Suprapubic skin (tissue), 4 donors: ENCODE measurements around the gene MANF. TPM values are rescaled to one million over a fixed set of nuclear protein-coding genes. Genes with fewer than 3 reads are reported as not detected.

Source experiments
- DNase-seq, 2 donors: peaks; one replicate each; pipeline ENCODE4 v3.0.0-alpha.2; 2019; ENCODE audit warnings: low spot score in 2 of 2
- H3K27ac ChIP-seq: fragments of 200-600 bp; sonication (generic); one replicate; pipeline ENCODE4 v1.5.1; 2019
- H3K27me3 ChIP-seq: fragments of 200-600 bp; sonication (generic); one replicate; pipeline ENCODE4 v1.5.1; 2019
- H3K36me3 ChIP-seq: fragments of 200-600 bp; sonication (generic); one replicate; pipeline ENCODE4 v1.5.1; 2019
- H3K4me1 ChIP-seq: fragments of 200-600 bp; sonication (generic); one replicate; pipeline ENCODE4 v1.5.1; 2019
- H3K4me3 ChIP-seq: fragments of 200-600 bp; sonication (generic); one replicate; pipeline ENCODE4 v1.5.1; 2019; ENCODE audit warnings: mild to moderate bottlenecking
- H3K9me3 ChIP-seq: fragments of 200-600 bp; sonication (generic); one replicate; pipeline ENCODE4 v1.5.1; 2019
- CTCF ChIP-seq, 2 donors: fragments of 200-600 bp in 1 of 2; fragments of 450-650 bp in 1 of 2; sonication (generic) in 1 of 2; IDR thresholded peaks; one replicate each; pipeline ENCODE4 v1.5.1; 2016 to 2019; ENCODE audit warnings: antibody characterized with exemption in 2 of 2, mild to moderate bottlenecking in 1 of 2, moderate library complexity in 1 of 2
- EP300 ChIP-seq: sonication (generic); formaldehyde crosslinking; IDR thresholded peaks from one replicate; pipeline ENCODE4 v1.6.1; 2017; ENCODE audit warnings: antibody characterized with exemption
- POLR2A ChIP-seq, 2 donors: fragments of 450-650 bp; IDR thresholded peaks; one replicate each; pipeline ENCODE4 v1.6.1; 2017; ENCODE audit warnings: antibody characterized with exemption in 2 of 2, mild to moderate bottlenecking in 2 of 2, moderate library complexity in 2 of 2
- POLR2AphosphoS5 ChIP-seq, 3 donors: sonication (generic); formaldehyde crosslinking; IDR thresholded peaks; one replicate each; pipeline ENCODE4 v1.6.1; 2017; ENCODE audit warnings: antibody characterized with exemption in 3 of 3
- WGBS: methylation state at CpG from one replicate; pipeline ENCODE4 v1.1.5; 2018; 5-methylcytosine and 5-hydroxymethylcytosine counted together
- total RNA-seq, 4 donors: library from RNA; depleted of rRNA; stranded (reverse); fragments of >200 nt; gene quantifications; one replicate each; pipeline ENCODE4 v1.1.0, GENCODE V29; 2016

Gene MANF
- total RNA-seq: 10 to 100 TPM; 21.7 to 64.0 (median 52.8) TPM

- Histone ChIP-seq H3K9me3 (no peaks in the 10 kb centered on the region), H3K4me3 (peak within 1 kb of the TSS; percentile 75), H3K27ac (peak within 1 kb of the TSS; percentile 85), H3K36me3 (peaks cover 15% of the 10 kb centered on the region), H3K27me3 (no peaks in the 10 kb centered on the region), H3K4me1 (peaks cover 54% of the 10 kb centered on the region)
- 1% methylated on average over 16 of the region's 65 CpGs for WGBS
- TF ChIP-seq POLR2A (IDR thresholded peaks at IDR 0.05) (peak; percentile 7 to 51), POLR2AphosphoS5 (IDR thresholded peaks at IDR 0.05) (peak in 2 of 3 donors; percentile 33 to 57), CTCF (IDR thresholded peaks at IDR 0.05) (no peak), EP300 (no peak)
- DNase-seq: peak; percentile 99
Measured at GRCh38 chr3:51384726-51385473, at the start of gene MANF. Gene MANF, plus strand, starts transcription at chr3:51385291. Its CDS starts 52 bp downstream, at chr3:51385343.

GRCh38 chr3:51336261-51336660 lies 48.8 kb upstream of the MANF start:
- no peak for DNase-seq
- Histone ChIP-seq H3K4me3 (no peak overlapping the region), H3K36me3 (no peaks in the 10 kb centered on the region), H3K4me1 (peaks cover 19% of the 10 kb centered on the region), H3K9me3 (no peaks in the 10 kb centered on the region), H3K27me3 (no peaks in the 10 kb centered on the region), H3K27ac (no peak overlapping the region)
- TF ChIP-seq EP300 (no peak), POLR2AphosphoS5 (IDR thresholded peaks at IDR 0.05) (no peak), CTCF (IDR thresholded peaks at IDR 0.05) (no peak), POLR2A (IDR thresholded peaks at IDR 0.05) (no peak)
- WGBS: 82% methylated on average over 1 of the region's 1 CpG

- no peak overlapping the region for H3K27ac ChIP-seq
- no peak overlapping the region for H3K4me3 ChIP-seq
- H3K9me3 ChIP-seq: no peaks in the 10 kb centered on the region
- peaks cover 20% of the 10 kb centered on the region for H3K4me1 ChIP-seq
- H3K36me3 ChIP-seq: no peaks in the 10 kb centered on the region
- WGBS: 71% methylated on average over 1 of the region's 1 CpG
- TF ChIP-seq POLR2AphosphoS5 (IDR thresholded peaks at IDR 0.05) (no peak), EP300 (no peak), POLR2A (IDR thresholded peaks at IDR 0.05) (no peak), CTCF (IDR thresholded peaks at IDR 0.05) (no peak)
- no peaks in the 10 kb centered on the region for H3K27me3 ChIP-seq
- no peak for DNase-seq
Measured at GRCh38 chr3:51337666-51338065, 47.4 kb upstream of the MANF start.

- TF ChIP-seq EP300: no peak
- no peak for TF ChIP-seq CTCF (IDR thresholded peaks at IDR 0.05)
- no peak for TF ChIP-seq POLR2A (IDR thresholded peaks at IDR 0.05)
- TF ChIP-seq POLR2AphosphoS5 (IDR thresholded peaks at IDR 0.05): no peak
- Histone ChIP-seq H3K4me1 (peaks cover 20% of the 10 kb centered on the region), H3K36me3 (no peaks in the 10 kb centered on the region), H3K27ac (no peak overlapping the region), H3K9me3 (no peaks in the 10 kb centered on the region), H3K27me3 (no peaks in the 10 kb centered on the region), H3K4me3 (no peak overlapping the region)
- DNase-seq: no peak
- WGBS: 79% methylated on average over 3 of the region's 3 CpGs
Measured at GRCh38 chr3:51338632-51339031, 46.5 kb upstream of the MANF start.

- no peaks in the 10 kb centered on the region for H3K27me3 ChIP-seq
- no peak overlapping the region for H3K4me3 ChIP-seq
- no peaks in the 10 kb centered on the region for H3K36me3 ChIP-seq
- WGBS: 44% methylated on average over 4 of the region's 4 CpGs
- H3K9me3 ChIP-seq: no peaks in the 10 kb centered on the region
- H3K4me1 ChIP-seq: peaks cover 20% of the 10 kb centered on the region
- TF ChIP-seq POLR2A (IDR thresholded peaks at IDR 0.05) (no peak), CTCF (IDR thresholded peaks at IDR 0.05) (no peak), EP300 (no peak), POLR2AphosphoS5 (IDR thresholded peaks at IDR 0.05) (no peak)
- DNase-seq: no peak
- peak overlapping the region; percentile 72 for H3K27ac ChIP-seq
Measured at GRCh38 chr3:51340013-51340829, 44.9 kb upstream of the MANF start.
